GM12878 (cell line): ENCODE data around the gene CYB5R2. TPM values are rescaled to one million over a fixed set of nuclear protein-coding genes. Genes with fewer than 3 reads are reported as not detected.

ENCODE experiments used
- ATAC-seq: fragments of 200-7000 bp; cut with Tn5 transposase; 3 replicates; pipeline ENCODE4 v1.9.1; 2020; ENCODE audit warnings: mild to moderate bottlenecking, moderate library complexity
- BruUV-seq: library from RNA; stranded (reverse); fragments of 400-500 nt; replicated peaks from 2 replicates; lab custom pipeline; 2021; lab: Mats Ljungman, UMichigan
- CTCF ChIA-PET: fragments of 300-600 bp; sonication (Branson Sonifier 250); formaldehyde crosslinking; extraction: SDS; loops from one replicate; lab custom pipeline; 2021; ENCODE audit warnings: inconsistent platforms; lab: Yijun Ruan, JAX
- POLR2A ChIA-PET: fragments of 350-600 bp; formaldehyde crosslinking; extraction: SDS; loops from one replicate; lab custom pipeline; 2021; ENCODE audit warnings: inconsistent platforms; lab: Charles Lee
- RAD21 ChIA-PET: fragments of 300-600 bp; sonication (Branson Sonifier 250); formaldehyde crosslinking; loops from one replicate; lab custom pipeline; 2023; ENCODE audit warnings: antibody characterized with exemption; ENCODE audit not compliant: unreplicated experiment; lab: Charles Lee
- SMC1A ChIA-PET: fragments of 300-600 bp; sonication (Branson Sonifier 250); formaldehyde crosslinking; loops from one replicate; lab custom pipeline; 2023; ENCODE audit not compliant: unreplicated experiment, uncharacterized antibody; lab: Charles Lee
- DNase-seq: peaks from one replicate; pipeline ENCODE4 v3.0.0-alpha.2; 2011; ENCODE audit warnings: low read depth, low spot score
- FAIRE-seq: peaks from 3 replicates; lab custom pipeline; 2011; peaks lifted over from hg19 to GRCh38; lab: Jason Lieb, UNC
- H2AFZ ChIP-seq: 2 replicates; pipeline ENCODE4 v1.6.0; 2011; ENCODE audit warnings: low read depth, low read length, control low read depth; ENCODE audit not compliant: control insufficient read depth
- H3K27ac ChIP-seq: 2 replicates; pipeline ENCODE4 v1.5.1; 2011; ENCODE audit warnings: control low read depth; ENCODE audit not compliant: control insufficient read depth, insufficient read depth
- H3K27me3 ChIP-seq, 2 experiments: replicated peaks in 1 of 2; 2 replicates each; pipeline versions ENCODE4 v1.6.0 to v1.6.1; 2011; ENCODE audit warnings: low read length in 1 of 2; ENCODE audit not compliant: control insufficient read depth in 2 of 2, insufficient read depth in 2 of 2
- H3K36me3 ChIP-seq, 2 experiments: 2 replicates each; pipeline ENCODE4 v1.5.1; 2011; ENCODE audit warnings: low read length in 1 of 2; ENCODE audit not compliant: control insufficient read depth in 2 of 2, insufficient read depth in 2 of 2
- H3K4me1 ChIP-seq: 2 replicates; pipeline ENCODE4 v1.6.1; 2011; ENCODE audit warnings: mild to moderate bottlenecking, low read length, moderate library complexity, mixed read lengths; ENCODE audit not compliant: control insufficient read depth, insufficient read depth
- H3K4me2 ChIP-seq: 2 replicates; pipeline ENCODE4 v1.6.0; 2011; ENCODE audit warnings: control low read depth; ENCODE audit not compliant: control insufficient read depth, insufficient read depth
- H3K4me3 ChIP-seq: fragments of 200-600 bp; sonication (generic); 2 replicates; pipeline ENCODE4 v1.5.1; 2016
- H3K79me2 ChIP-seq: 2 replicates; pipeline ENCODE4 v1.6.0; 2011; ENCODE audit warnings: low read length; ENCODE audit not compliant: control insufficient read depth, insufficient read depth
- H3K9ac ChIP-seq: 2 replicates; pipeline ENCODE4 v1.8.0; 2011; ENCODE audit warnings: low read length, control low read depth, mixed read lengths; ENCODE audit not compliant: control insufficient read depth, insufficient read depth
- H3K9me3 ChIP-seq: replicated peaks from 3 replicates; pipeline ENCODE4 v1.5.1; 2011; ENCODE audit warnings: mild to moderate bottlenecking, low read length; ENCODE audit not compliant: control insufficient read depth, insufficient read depth
- H4K20me1 ChIP-seq: 2 replicates; pipeline ENCODE4 v1.6.0; 2011; ENCODE audit not compliant: control insufficient read depth, insufficient read depth
- CHD1 ChIP-seq: IDR thresholded peaks from 2 replicates; pipeline ENCODE4 v1.6.1; 2012; ENCODE audit warnings: low read depth, low read length, improper control_type of control experiment
- CREM ChIP-seq: IDR thresholded peaks from 2 replicates; pipeline ENCODE4 v1.6.1; 2014; ENCODE audit warnings: antibody characterized with exemption, low read depth
- E2F4 ChIP-seq: IDR thresholded peaks from 2 replicates; pipeline ENCODE4 v1.6.1; 2012; ENCODE audit warnings: low read depth, low read length, improper control_type of control experiment
- EZH2 ChIP-seq: IDR thresholded peaks from 2 replicates; pipeline ENCODE4 v1.6.1; 2012; ENCODE audit warnings: low read depth, mild to moderate bottlenecking, control low read depth, inconsistent platforms, low read length, borderline replicate concordance; ENCODE audit not compliant: control insufficient read depth
- FOXM1 ChIP-seq: IDR thresholded peaks from 2 replicates; pipeline ENCODE4 v1.6.1; 2012; ENCODE audit warnings: low read depth, mild to moderate bottlenecking, inconsistent platforms, low read length, moderate library complexity
- HDAC6 ChIP-seq: fragments of 200-600 bp; sonication (generic); IDR thresholded peaks from one replicate; pipeline ENCODE4 v1.8.0; 2017; ENCODE audit warnings: antibody characterized with exemption; ENCODE audit not compliant: unreplicated experiment
- HSF1 ChIP-seq: fragments of 150-350 bp; IDR thresholded peaks from 2 replicates; pipeline ENCODE4 v1.6.1; 2014; ENCODE audit warnings: mild to moderate bottlenecking, low read depth, low read length
- MAX ChIP-seq: IDR thresholded peaks from 2 replicates; pipeline ENCODE4 v1.6.1; 2012; ENCODE audit warnings: low read depth, low read length, improper control_type of control experiment
- MYB ChIP-seq: fragments of 150-350 bp; IDR thresholded peaks from 2 replicates; pipeline ENCODE4 v1.6.1; 2014; ENCODE audit warnings: mild to moderate bottlenecking, low read depth, low read length, borderline replicate concordance
- PML ChIP-seq: IDR thresholded peaks from 2 replicates; pipeline ENCODE4 v1.6.1; 2012; ENCODE audit warnings: low read length, inconsistent platforms
- POU2F2 ChIP-seq: IDR thresholded peaks from 3 replicates; pipeline ENCODE4 v1.6.1; 2011; ENCODE audit warnings: low read depth, mild to moderate bottlenecking, low read length, borderline replicate concordance
- RFX5 ChIP-seq: IDR thresholded peaks from 2 replicates; pipeline ENCODE4 v1.6.1; 2011; ENCODE audit warnings: low read depth, low read length, improper control_type of control experiment
- RUNX3 ChIP-seq: IDR thresholded peaks from 2 replicates; pipeline ENCODE4 v1.6.1; 2012; ENCODE audit warnings: low read length, inconsistent platforms
- SIX5 ChIP-seq: IDR thresholded peaks from 2 replicates; pipeline ENCODE4 v1.6.1; 2011; ENCODE audit warnings: mild to moderate bottlenecking, low read depth, low read length, moderate library complexity; ENCODE audit not compliant: severe bottlenecking
- SUZ12 ChIP-seq: fragments of 200-600 bp; sonication (generic); IDR thresholded peaks from one replicate; pipeline ENCODE4 v1.6.1; 2018; ENCODE audit warnings: antibody characterized with exemption, mild to moderate bottlenecking; ENCODE audit not compliant: unreplicated experiment
- TARDBP ChIP-seq: IDR thresholded peaks from 2 replicates; pipeline ENCODE4 v1.6.1; 2016; ENCODE audit warnings: borderline replicate concordance
- TCF7 ChIP-seq: IDR thresholded peaks from 2 replicates; pipeline ENCODE4 v1.6.1; 2014; ENCODE audit warnings: antibody characterized with exemption, borderline replicate concordance
- ZBED1 ChIP-seq: IDR thresholded peaks from 2 replicates; pipeline ENCODE4 v1.6.1; 2016; ENCODE audit warnings: borderline replicate concordance
- ZNF24 ChIP-seq: fragments of 450-650 bp; IDR thresholded peaks from 2 replicates; pipeline ENCODE4 v1.6.1; 2017; ENCODE audit warnings: antibody characterized with exemption, mild to moderate bottlenecking
- WGBS: methylation state at CpG from one replicate; pipeline ENCODE4 v1.1.6; 2016; ENCODE audit warnings: low lambda C conversion rate; ENCODE audit not compliant: insufficient replicate concordance, insufficient coverage; ENCODE audit errors: missing lambda C conversion rate; 5-methylcytosine and 5-hydroxymethylcytosine counted together
- in situ Hi-C: fragments of 300-500 bp; cut with MboI; formaldehyde crosslinking; loops from 9 replicates; pipeline ENCODE4 v1.14.3; 2018; ENCODE audit warnings: mixed read lengths
- intact Hi-C: fragments of 100-400 bp; cut with micrococcal nuclease; formaldehyde crosslinking; loops from one replicate; pipeline ENCODE4 v1.14.2; 2022; ENCODE audit not compliant: unreplicated experiment
- polyA plus RNA-seq, 11 experiments: library from polyadenylated mRNA; depleted of rRNA in 4 of 11; unstranded in 6 of 11; stranded (reverse) in 5 of 11; fragments of >200 nt; fragmentation: Nextera tagmentation in 4 of 11; fragmentation: Illumina TruSeq in 1 of 11; extraction: Ambion mirVana in 4 of 11; extraction: Trizol in 1 of 11; gene quantifications; 1 replicate in 1 of 11; 2 replicates in 10 of 11; pipeline versions ENCODE4 v1.2.1 to v1.2.3, GENCODE V29; 2011 to 2016; ENCODE audit warnings: inconsistent platforms in 2 of 11, missing spikeins in 2 of 11, low read depth in 1 of 11
- total RNA-seq, 4 experiments: library from RNA; depleted of rRNA in 3 of 4; stranded (reverse); fragments of >200 nt in 3 of 4; fragmentation: Illumina TruSeq in 1 of 4; extraction: Trizol in 1 of 4; gene quantifications; 2 replicates each; pipeline versions ENCODE4 v1.2.1 to v1.2.3, GENCODE V29; 2013 to 2021

CYB5R2 gene
- total and polyA plus RNA-seq, 10 of the 15 experiments (the other 5 are each of a cell fraction or from before 2014, with no cell fraction given): 21.0 to 111 (median 70.4) TPM

DNA sequence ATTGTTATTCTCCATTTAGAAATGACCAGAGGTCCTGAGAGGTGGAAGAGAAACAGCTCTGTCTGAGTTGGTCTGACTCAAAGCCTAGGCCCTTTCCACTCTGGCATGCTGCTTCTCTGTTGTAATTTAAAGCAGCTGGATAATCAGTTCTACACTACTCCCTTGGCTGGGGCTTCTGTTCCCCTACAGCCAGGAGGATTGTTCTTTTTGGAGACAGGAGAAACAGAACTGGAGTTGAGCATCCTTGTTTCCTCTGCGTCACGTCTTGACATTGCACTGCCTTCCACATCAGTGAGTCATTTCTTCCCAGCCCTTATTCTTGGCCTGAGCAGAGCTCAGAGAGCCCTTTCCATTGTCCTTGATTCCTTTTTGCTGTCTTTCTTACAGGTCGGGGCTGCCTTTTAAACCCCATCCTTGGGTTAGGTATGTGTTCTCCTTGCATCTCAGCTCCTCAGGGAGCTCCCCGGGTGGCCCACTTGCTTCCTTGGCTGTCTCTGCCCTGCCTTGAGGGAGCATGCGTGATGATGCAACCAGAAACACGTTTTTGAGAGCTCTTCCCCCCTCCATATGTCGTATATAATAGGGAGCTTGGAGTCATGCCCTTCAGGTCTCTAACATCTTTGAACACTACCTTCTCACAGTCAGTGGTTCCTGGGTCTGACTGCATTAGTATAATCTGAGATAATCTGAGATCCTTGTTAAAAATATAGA, 35.7 kb downstream of the CYB5R2 start (continued):
- TF ChIP-seq FOXM1: no peak
- TF ChIP-seq CREM: no peak
- no peak for TF ChIP-seq RUNX3
- no peak for TF ChIP-seq EZH2

DNA sequence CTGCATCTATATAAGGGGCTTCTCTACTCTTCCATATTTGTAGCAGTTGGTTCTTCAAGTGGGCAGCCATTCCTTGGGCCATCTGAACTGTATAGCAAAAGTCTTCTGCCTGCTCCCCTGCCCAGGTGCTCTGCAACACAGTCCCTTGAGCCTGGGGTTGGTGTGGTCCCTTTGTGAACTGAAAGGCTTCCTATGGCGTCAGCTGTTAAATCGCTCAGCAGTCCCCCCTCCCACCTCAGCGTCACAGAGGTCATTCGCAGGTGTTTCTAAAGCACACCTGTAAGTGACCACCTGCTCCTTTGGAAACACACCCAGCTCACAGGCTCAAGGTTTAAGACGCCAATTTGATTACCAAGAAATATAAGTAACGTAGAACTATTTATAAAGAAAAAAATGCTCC, 37.0 kb downstream of the CYB5R2 start:
- ChIA-PET POLR2A (interaction anchor here (1.0 kb wide), 1 partner anchor 76 kb away, joined by 3 read pairs; no protein-coding TSS in a partner anchor), CTCF (interaction anchor here (0.8 to 1.3 kb wide), 2 partner anchors 30 to 88 kb away, joined by 3 read pairs; no protein-coding TSS in a partner anchor), RAD21 (no interaction called here), SMC1A (interaction anchor here (1.3 to 2.1 kb wide), 3 partner anchors 16 to 124 kb away, joined by 3 to 5 read pairs (median 4); no protein-coding TSS in a partner anchor)
- no peak overlapping the region for H3K4me2 ChIP-seq
- no TSS peak for BruUV-seq
- peaks cover 3% of the 10 kb centered on the region; the same call in 1 of the 2 replicates for H3K4me1 ChIP-seq
- H3K27ac ChIP-seq: no peak overlapping the region
- WGBS: 80% methylated on average over 6 of the region's 6 CpGs
- intact Hi-C loops (no loop called here), in situ Hi-C loops (no loop called here)
- H3K9me3 ChIP-seq: no peaks in the 10 kb centered on the region
- H4K20me1 ChIP-seq: no peaks in the 10 kb centered on the region; the same call in 1 of the 2 replicates
- no peaks in the 10 kb centered on the region for H3K27me3 ChIP-seq
- H3K9ac ChIP-seq: no peak overlapping the region
- H3K36me3 ChIP-seq: peaks cover 18 to 44% of the 10 kb centered on the region in 2 experiments
- ATAC-seq: no peak
- DNase-seq: no peak
- no peak for FAIRE-seq
- H2AFZ ChIP-seq: no peak overlapping the region
- H3K4me3 ChIP-seq: no peak overlapping the region
- no peaks in the 10 kb centered on the region for H3K79me2 ChIP-seq
- TF ChIP-seq TCF7: no peak
- TF ChIP-seq POU2F2: no peak
- TF ChIP-seq ZBED1: no peak
- no peak for TF ChIP-seq SUZ12
- TF ChIP-seq SIX5: no peak
- TF ChIP-seq MYB: no peak
- no peak for TF ChIP-seq RFX5
- TF ChIP-seq HDAC6: no peak
- no peak for TF ChIP-seq CHD1
- no peak for TF ChIP-seq HSF1
- no peak for TF ChIP-seq PML
- no peak for TF ChIP-seq TARDBP
- no peak for TF ChIP-seq E2F4
- TF ChIP-seq ZNF24: no peak
- TF ChIP-seq MAX: no peak
